OCI-LY7 (cell line): ENCODE measurements around the gene CYP2R1. TPM values are rescaled to one million over a fixed set of nuclear protein-coding genes. Genes with fewer than 3 reads are reported as not detected.

ENCODE experiments used
- BruUV-seq: library from RNA; stranded (reverse); fragments of 400-500 nt; replicated peaks from 2 replicates; lab custom pipeline; 2021; lab: Mats Ljungman, UMichigan
- CTCF ChIA-PET: fragments of 300-600 bp; sonication (Branson Sonifier 250); formaldehyde crosslinking; loops from one replicate; lab custom pipeline; 2022; ENCODE audit warnings: antibody characterized with exemption; ENCODE audit not compliant: unreplicated experiment; lab: Charles Lee
- POLR2A ChIA-PET: fragments of 300-600 bp; sonication (Branson Sonifier 250); formaldehyde crosslinking; loops from one replicate; lab custom pipeline; 2022; ENCODE audit warnings: antibody characterized with exemption; lab: Charles Lee
- DNase-seq: peaks from one replicate; pipeline ENCODE4 v3.0.0-alpha.2; 2015; ENCODE audit warnings: low spot score
- H2AFZ ChIP-seq: fragments of 200-600 bp; sonication (generic), shearing (Covaris generic); 2 replicates; pipeline ENCODE4 v1.6.1; 2014; ENCODE audit warnings: mild to moderate bottlenecking, antibody characterized with exemption, low read length, moderate library complexity
- H3K27ac ChIP-seq: fragments of 200-600 bp; sonication (generic); 2 replicates; pipeline ENCODE4 v1.5.1; 2014; ENCODE audit warnings: mixed run types, low read depth, mild to moderate bottlenecking, moderate library complexity, low read length, inconsistent platforms; ENCODE audit not compliant: poor library complexity, severe bottlenecking
- H3K36me3 ChIP-seq: fragments of 200-600 bp; sonication (generic); 2 replicates; pipeline ENCODE4 v1.6.1; 2014; ENCODE audit warnings: mild to moderate bottlenecking, antibody characterized with exemption, low read length, moderate library complexity, mixed read lengths; ENCODE audit not compliant: insufficient read depth
- H3K4me1 ChIP-seq: fragments of 200-600 bp; sonication (generic); 2 replicates; pipeline ENCODE4 v1.5.1; 2014; ENCODE audit warnings: mild to moderate bottlenecking, low read length; ENCODE audit not compliant: insufficient read depth, poor library complexity, severe bottlenecking
- H3K4me2 ChIP-seq: fragments of 200-600 bp; sonication (generic); 2 replicates; pipeline ENCODE4 v1.6.1; 2014; ENCODE audit warnings: mild to moderate bottlenecking, low read length
- H3K4me3 ChIP-seq: fragments of 200-600 bp; sonication (generic); 2 replicates; pipeline ENCODE4 v1.5.1; 2014; ENCODE audit warnings: mild to moderate bottlenecking, low read depth, low read length; ENCODE audit not compliant: poor library complexity, severe bottlenecking
- H3K79me2 ChIP-seq: fragments of 200-600 bp; sonication (generic); 2 replicates; pipeline ENCODE4 v1.6.1; 2016; ENCODE audit warnings: low read depth, mild to moderate bottlenecking, low read length, moderate library complexity, mixed read lengths; ENCODE audit not compliant: insufficient read depth
- H3K9me2 ChIP-seq: fragments of 200-600 bp; sonication (generic); 2 replicates; pipeline ENCODE4 v1.6.1; 2016; ENCODE audit warnings: mild to moderate bottlenecking, low read length, mixed read lengths; ENCODE audit not compliant: insufficient read depth
- H3K9me3 ChIP-seq: fragments of 200-600 bp; sonication (generic); 2 replicates; pipeline ENCODE4 v1.6.1; 2014; ENCODE audit warnings: mild to moderate bottlenecking, mixed run types, low read length, mixed read lengths
- H4K20me1 ChIP-seq: fragments of 200-600 bp; sonication (generic); 2 replicates; pipeline ENCODE4 v1.6.1; 2014; ENCODE audit warnings: mild to moderate bottlenecking, antibody characterized with exemption, low read length, moderate library complexity, mixed read lengths; ENCODE audit not compliant: insufficient read depth
- CTCF ChIP-seq: fragments of 200-600 bp; sonication (generic); conservative IDR thresholded peaks from 2 replicates; pipeline ENCODE4 v1.5.1; 2014; ENCODE audit warnings: mild to moderate bottlenecking, antibody characterized with exemption, low read length, moderate library complexity, mixed read lengths
- EZH2phosphoT487 ChIP-seq: fragments of 200-600 bp; sonication (generic); IDR thresholded peaks from 2 replicates; pipeline ENCODE4 v1.6.1; 2018; ENCODE audit warnings: low read depth, borderline replicate concordance, mild to moderate bottlenecking, mixed run types, antibody characterized with exemption, low read length, moderate library complexity, mixed read lengths
- intact Hi-C: fragments of 100-400 bp; cut with micrococcal nuclease; formaldehyde crosslinking; loops from one replicate; pipeline ENCODE4 v1.10.0; 2022; ENCODE audit not compliant: unreplicated experiment
- total RNA-seq, 2 experiments: library from RNA; depleted of rRNA in 1 of 2; stranded (reverse); fragments of >200 nt in 1 of 2; shearing (Covaris generic) in 1 of 2; gene quantifications; 2 replicates each; pipeline ENCODE4 v1.2.3, GENCODE V29; 2014 to 2022

CYP2R1 gene
- total RNA-seq, 2 experiments from 2014 or later, result 24.8 to 38.0 TPM

- peaks cover 4% of the 10 kb centered on the region; the same call in 1 of the 2 replicates for H3K79me2 ChIP-seq
- H4K20me1 ChIP-seq, result no peaks in the 10 kb centered on the region
- no peaks in the 10 kb centered on the region for H3K9me2 ChIP-seq
- peak overlapping the region; percentile 75; the same call in 1 of the 2 replicates for H2AFZ ChIP-seq
- no peak for TF ChIP-seq EZH2phosphoT487
- TF ChIP-seq CTCF, result no peak
- H3K27ac ChIP-seq, result no peak overlapping the region
- ChIA-PET CTCF (interaction anchor here (3.5 kb wide), 1 partner anchor 14 kb away, joined by 29 read pairs; no protein-coding TSS in a partner anchor), POLR2A (interaction anchor here (0.5 to 2.7 kb wide), 8 partner anchors 8 to 936 kb away, joined by 3 to 12 read pairs (median 4); partner anchors contain the start of gene PSMA1)
- no peaks in the 10 kb centered on the region for H3K9me3 ChIP-seq
- intact Hi-C loops, result loop anchor here (1.0 kb wide), 2 partner anchors 13 to 372 kb away; partner anchors contain the start of gene PSMA1
- no peak for DNase-seq
- no peaks in the 10 kb centered on the region for H3K36me3 ChIP-seq
- H3K4me3 ChIP-seq, result peak overlapping the region; percentile 69
- H3K4me1 ChIP-seq, result peaks cover 28% of the 10 kb centered on the region
- no TSS peak for BruUV-seq
- peak overlapping the region; percentile 75 for H3K4me2 ChIP-seq
Measured at GRCh38 chr11:14892577-14892976, 546 bp upstream of the CYP2R1 start.

GRCh38 chr11:14891143-14892035 is 642 bp downstream of the CYP2R1 start:
- POLR2A ChIA-PET, result interaction anchor here (0.5 to 2.7 kb wide), 16 partner anchors 9 to 924 kb away, joined by 3 to 12 read pairs (median 4); partner anchors contain the start of gene PSMA1
- TF ChIP-seq CTCF (no peak), EZH2phosphoT487 (no peak)
- Histone ChIP-seq H3K4me1 (peaks cover 28% of the 10 kb centered on the region), H3K36me3 (no peaks in the 10 kb centered on the region), H3K4me2 (peak overlapping the region; percentile 75), H3K79me2 (peaks cover 4% of the 10 kb centered on the region; the same call in 1 of the 2 replicates), H2AFZ (peak overlapping the region; percentile 75), H3K4me3 (peak overlapping the region; percentile 69), H3K9me2 (no peaks in the 10 kb centered on the region), H4K20me1 (no peaks in the 10 kb centered on the region), H3K27ac (peak overlapping the region; percentile 51), H3K9me3 (no peaks in the 10 kb centered on the region)
- TSS peak; percentile 75 for BruUV-seq
- CTCF ChIA-PET, result interaction anchor here (3.5 kb wide), 1 partner anchor 15 kb away, joined by 29 read pairs; no protein-coding TSS in a partner anchor
- peak; percentile 92 for DNase-seq
- intact Hi-C loops, result loop anchor here (1.0 kb wide), 2 partner anchors 14 to 371 kb away; partner anchors contain the start of gene PSMA1
